GM10847 (cell line): ENCODE measurements around the gene COL5A1.

Source experiments
- POLR2A ChIP-seq: IDR thresholded peaks from 2 replicates; pipeline ENCODE4 v1.6.1; 2011; ENCODE audit not compliant: insufficient read length; ENCODE audit errors: extremely low read depth

The COL5A1 gene

DNA sequence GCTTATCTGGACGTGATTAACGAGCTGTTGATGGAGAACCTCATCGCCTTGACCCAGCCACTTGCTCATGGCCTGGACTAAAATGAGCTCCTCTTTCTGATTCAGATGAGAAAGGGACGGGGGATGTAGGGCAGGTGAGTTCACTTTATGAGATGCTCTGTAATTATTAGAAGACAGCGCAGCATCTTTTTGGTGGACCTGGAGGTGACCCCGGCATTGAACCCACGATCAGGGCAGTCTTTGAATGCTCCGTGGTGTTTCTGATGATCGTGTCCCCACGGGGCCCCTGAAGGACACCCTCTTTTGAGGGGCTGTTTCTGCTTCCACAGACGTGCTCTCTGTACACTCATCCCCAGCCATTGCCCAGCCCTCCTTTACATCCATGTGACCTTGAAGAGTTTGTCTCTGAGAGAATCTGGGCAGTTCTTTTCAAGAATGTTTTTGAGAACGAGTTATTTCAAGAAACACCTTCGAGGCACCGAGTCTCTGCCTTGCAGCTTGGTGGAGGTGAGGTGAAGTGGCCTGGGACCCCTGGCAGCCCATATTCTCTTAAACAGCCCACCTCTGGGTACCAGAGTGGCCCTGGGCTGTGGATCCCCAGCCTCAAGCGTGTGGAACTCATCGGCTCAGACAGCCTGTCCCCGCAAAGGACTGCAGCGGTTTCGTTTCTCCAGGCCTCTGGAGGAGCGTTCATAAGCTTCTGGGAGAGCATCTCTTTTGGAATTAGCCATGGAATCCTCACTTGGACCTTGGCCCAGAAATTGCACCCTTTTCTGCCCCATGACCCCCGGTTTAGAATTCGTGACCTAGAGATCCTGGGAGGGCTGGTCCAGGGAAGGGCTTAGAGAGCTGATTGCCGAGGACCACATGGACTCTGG lies 50.3 kb downstream of the COL5A1 start:
- TF ChIP-seq POLR2A, result no peak

DNA sequence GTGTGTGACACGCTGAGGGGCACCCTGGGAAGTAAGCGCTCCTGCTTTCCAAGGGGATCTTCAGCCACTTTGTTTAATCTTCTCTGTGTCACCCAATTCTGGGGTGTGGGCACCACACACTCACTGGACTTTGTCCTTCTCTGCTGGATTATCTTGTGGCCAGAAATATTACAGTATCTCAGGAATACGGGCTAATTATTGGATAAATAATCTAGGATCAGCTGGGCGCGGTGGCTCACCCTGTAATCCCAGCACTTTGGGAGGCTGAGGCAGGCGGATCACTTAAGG lies 50.9 kb downstream of the COL5A1 start:
- no peak for TF ChIP-seq POLR2A

DNA sequence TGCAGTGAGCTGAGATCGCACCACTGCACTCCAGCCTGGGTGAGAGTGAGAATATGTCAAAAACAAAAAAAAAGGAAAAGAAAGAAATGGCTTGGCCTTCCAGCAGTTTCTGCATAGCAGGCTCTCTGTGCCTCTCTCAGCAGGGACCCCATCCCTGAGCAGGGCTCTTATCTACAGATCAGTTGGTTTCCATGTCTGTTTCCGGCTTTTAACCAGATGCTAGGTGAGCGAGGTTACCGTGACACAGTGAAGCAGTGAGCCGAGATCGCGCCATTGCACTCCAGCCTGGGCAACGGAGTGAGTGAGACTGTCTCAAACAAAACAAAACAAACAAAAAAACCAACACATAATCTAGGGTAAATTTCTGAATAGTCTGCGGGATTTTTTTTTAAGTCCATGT lies 51.4 kb downstream of the COL5A1 start:
- no peak for TF ChIP-seq POLR2A

DNA sequence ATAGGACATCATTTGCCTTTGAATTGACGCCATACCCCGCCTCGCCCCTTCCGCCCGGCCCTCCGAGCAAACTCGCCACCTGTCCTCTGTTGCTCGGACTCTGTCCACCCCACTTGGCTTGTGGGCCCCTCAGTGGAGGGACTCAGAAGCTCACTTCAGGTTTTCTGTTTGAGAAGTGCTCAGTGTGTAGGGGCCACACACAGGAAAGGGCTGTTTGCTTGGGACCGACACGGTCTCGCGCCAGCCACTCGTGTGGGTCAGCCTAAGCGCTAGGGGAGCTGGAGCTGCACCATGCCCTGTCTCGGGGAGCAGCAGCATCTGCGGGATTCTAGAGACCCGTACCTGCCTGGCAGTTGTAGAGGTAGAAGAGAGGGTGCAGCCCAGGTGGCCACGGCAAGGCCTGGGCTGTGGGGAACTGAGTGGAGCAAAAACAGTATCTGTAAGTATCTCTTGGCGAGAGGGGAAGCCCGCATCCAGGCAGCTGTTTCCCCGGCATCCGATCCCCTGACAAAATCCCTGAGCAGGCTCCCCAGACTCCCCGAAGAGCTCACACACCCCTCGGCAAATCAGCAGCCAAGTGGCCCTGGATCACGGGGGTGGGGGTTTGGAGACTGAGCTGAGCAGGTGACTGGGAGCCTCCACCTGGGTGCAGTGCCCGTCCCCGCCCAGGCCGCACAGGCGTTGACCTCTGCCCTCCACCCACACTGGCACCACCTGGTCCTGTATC lies 52.2 kb downstream of the COL5A1 start:
- no peak for TF ChIP-seq POLR2A

DNA sequence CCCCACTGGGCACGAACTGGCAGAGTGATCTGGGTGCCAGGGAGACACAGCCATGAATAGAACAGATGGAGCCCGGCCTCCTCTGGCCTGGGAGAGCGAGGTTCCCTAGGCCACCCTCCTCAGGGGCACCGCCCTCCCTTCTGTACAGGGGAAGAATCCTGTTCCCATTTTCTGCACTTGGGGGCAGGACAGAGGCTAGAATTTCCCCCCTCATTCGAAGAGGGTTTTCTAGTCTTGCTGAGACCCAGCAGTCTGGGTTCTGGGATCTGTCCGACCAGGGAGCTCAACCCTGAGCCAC lies 52.7 kb downstream of the COL5A1 start:
- no peak for TF ChIP-seq POLR2A

DNA sequence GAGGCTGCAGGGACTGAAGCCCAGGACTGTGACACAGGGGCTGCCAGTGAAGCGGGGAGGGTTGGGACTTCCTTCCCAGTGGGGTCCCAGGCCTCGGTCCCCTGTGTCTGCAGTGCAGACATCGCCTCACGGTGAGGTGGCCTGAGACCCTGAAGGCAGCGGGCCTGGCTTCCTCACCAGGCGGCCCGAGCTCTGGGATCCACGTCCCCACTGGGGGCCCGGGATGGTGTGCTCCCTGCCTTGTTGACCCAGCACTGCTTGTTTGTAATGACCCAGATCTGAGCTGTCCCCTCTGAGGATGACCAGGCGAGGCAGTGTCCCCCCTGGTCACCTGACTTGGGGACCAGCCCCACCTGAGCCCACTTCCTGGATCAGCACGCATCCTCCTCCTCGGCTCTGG lies 53.1 kb downstream of the COL5A1 start:
- TF ChIP-seq POLR2A, result no peak

DNA sequence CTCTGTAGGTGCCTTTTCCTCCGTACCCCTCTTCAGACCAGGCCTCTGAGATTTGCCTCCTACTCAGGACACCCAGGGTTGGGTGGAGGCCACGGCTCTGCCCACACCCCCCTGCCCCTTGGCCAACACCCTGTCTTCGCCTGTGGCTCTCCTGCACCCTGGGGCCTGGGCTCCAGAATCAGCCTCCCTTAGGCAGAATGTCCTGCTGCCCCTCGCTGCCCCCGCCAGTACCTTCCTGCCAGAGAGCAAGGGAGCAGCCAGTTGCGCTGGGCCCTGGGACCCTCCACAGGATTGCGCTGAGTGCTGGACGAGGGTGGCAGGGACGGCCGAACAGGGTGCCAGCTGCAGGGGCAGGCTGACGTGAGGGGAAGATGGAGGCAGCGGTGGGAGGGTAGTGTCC lies 53.5 kb downstream of the COL5A1 start:
- no peak for TF ChIP-seq POLR2A

DNA sequence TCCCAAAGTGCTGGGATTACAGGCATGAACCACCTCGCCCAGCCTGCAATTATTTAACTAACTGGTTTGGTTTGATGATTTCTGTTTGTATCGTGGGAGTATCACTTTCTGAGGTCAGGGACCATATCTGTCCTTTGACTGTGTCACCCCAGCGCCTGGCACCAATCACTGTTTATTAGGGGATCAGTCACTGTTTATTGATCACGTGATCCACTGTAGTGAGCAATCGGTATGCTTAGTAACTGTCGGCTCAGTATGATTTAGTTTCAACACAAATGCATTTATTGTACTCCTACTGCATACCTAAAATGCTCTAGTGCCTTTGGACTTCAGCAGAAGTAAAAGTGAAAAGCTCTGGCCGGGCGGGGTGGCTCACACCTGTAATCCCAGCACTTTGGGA lies 54.8 kb downstream of the COL5A1 start:
- TF ChIP-seq POLR2A, result no peak

DNA sequence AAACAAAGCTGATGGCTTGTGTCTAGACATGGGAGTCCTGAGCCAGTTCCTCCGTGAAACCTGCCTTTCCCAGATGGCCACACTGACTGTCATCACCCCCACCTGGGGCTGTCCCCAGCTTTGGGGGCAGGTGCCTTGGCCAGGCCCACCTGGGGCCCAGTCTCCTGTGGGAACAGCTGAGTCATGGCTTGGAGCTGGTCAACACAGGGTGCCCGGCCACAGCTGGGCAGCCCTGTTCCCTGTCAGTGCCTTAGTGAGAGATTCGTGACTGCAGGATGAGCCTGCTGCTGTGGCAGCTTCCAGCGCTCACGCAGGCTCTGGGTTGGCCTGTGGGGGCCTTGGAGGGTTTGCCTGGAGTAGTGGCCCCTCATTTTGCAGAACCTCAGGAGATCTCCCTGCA lies 56.5 kb downstream of the COL5A1 start:
- no peak for TF ChIP-seq POLR2A

DNA sequence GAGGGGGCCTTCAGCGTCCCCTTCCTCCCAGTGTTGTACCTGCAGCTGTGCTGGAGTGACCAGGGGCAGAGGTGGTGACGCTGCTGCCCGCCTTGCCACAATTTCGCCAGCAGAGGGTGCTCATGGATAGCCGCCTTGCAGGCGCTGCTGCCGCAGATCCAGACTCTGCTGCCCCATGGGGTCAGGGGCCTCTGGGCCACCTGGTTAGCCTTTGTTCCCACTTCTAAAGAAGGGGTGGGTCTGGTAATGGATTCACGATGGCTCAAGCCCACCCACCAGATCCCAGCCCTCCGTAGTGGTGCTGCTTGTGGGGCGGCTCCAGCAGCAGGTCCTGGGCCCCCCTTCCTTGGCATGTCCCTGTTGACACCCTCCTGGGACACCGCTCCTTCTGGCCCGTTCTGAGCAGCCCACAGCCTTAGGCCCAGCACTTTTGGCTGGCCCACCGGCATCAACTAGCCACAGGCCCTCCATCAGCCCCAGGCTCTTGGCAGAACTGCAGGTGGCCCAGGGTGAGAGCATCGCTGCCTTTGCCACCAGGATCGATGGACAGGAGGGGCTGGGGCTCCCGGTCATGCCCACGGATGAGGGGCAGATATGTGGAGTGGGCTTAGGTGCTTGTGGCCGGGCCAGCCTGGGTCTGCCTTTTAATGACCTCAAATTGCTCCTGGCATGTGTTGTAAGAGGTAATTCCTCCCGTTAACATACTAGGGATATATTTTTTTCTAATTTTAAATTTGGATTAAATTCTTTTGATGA lies 57.2 kb downstream of the COL5A1 start:
- TF ChIP-seq POLR2A, result no peak

DNA sequence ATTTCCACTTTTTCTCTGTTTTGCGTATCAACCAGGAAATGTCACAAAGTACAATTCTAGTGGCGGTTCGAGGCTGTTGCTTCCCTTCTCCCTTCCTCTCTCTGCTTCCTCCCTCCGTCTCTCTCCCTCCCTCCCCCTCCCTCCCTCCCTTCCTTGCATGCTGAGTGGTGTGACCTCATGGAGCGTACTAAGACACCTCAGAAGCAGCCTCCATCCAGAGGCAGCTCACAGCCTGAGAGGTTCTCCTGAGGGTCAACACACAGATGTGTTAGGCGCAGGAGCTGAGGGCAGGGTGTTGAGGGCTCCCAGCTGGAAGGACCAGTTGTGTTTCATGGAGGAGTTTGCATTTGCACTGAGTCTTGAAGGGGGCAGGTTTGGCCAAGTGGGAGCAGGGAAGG lies 57.7 kb downstream of the COL5A1 start:
- TF ChIP-seq POLR2A, result no peak

DNA sequence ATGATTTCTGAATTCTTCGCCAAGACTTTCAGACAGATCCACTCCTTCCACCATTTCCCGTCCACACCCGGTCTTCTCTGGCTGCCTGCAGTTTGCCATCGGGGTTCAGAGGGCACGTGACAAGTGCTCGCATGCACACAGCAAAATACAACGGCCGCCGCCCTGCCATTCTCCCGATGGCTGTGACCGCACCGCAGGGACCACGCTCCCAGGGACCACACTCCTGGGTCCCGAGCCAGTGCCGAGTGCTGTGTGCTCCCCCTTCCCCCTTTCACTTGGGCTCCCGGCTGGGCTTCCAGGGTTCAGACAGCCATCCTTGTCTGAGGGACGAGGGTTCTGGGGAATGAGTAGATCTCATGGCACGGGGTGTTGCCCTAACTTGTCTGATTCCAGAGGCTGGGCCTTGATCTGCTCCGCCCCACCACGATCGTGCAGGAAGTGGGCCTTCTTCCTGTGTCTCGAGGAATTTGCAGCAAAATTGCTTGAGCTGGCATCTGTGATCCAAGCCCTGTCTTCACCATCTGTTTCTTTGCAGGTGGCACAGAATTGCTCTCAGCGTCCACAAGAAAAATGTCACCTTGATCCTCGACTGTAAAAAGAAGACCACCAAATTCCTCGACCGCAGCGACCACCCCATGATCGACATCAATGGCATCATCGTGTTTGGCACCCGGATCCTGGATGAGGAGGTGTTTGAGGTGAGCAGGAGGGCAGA lies 59.2 kb downstream of the COL5A1 start:
- TF ChIP-seq POLR2A, result no peak

DNA sequence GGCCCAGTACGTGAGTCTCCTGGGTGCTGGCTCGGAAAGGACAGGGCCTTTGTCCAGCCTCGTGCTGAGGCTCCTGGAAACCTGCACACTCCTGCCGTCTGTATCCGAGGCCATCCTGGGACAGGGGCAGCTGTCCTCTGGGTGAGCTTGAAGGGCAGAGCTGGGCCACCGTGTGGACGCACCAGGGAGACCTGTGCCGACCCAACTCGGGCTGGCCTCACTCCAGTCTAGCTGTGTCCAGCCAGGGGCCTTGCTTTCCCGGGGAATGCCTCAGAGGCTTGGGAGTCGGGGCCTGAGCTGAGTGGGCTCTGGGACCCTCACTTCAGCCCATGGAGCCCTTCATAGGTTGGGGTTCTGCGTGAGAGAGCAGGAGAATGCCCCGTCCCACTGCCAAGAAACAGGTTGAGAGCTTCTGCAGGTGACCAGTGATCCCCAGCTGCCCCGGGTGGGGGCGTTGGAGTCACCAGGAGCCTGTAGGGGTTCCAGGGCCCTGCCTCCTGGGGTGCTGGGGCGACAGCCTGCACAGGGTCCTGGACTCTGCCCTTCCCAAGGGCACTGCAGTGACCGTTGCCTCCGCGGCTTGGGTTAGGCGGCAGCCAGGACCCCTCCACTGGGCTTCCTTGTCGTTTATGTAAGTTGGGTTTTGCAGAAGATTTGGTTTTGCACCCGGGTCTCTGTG lies 60.1 kb downstream of the COL5A1 start:
- no peak for TF ChIP-seq POLR2A

DNA sequence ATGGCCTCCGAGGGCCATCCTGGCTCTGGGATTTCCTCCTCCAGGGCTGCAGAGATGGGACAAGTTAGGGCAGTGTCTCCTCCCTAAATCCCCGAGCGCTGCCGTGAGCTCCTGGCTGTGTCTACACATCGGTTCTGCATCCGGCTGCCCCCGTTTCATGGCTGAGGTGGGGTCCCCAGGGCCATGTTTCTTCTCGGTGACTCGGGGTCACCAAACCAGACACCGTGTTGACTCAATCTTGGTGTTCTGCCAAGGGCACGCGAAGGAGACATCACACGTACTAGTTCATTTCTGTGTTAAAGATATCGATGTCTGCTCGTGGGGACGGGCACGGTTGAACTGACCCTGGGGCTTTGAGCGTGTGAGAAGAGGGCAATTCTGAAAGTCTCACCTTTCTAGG lies 60.7 kb downstream of the COL5A1 start:
- no peak for TF ChIP-seq POLR2A

DNA sequence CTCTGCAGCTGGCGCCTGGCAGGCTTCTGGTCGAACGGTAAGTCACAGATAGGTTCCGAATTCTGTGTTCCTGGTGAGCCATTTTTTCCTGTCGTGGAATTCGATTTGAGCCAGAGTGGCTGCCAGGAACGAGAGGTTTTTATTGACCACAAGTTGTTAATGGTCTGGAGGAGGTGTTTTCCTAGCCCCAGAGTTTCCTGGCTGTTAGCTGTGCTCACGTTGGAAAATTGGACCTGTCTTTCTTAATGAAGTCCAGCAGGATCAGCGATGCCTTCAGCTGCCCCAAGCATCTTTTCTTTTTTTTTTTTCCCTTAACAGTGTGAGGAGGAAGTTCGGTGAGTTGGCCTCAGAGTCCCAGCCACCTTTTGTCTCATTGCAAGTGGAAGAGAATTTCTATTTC lies 62.9 kb downstream of the COL5A1 start:
- no peak for TF ChIP-seq POLR2A
